Erythroblast (primary cell): ENCODE results near the gene CASQ2.

Experiments
- GATA1 ChIP-seq: IDR thresholded peaks from 2 replicates; pipeline ENCODE4 v1.6.1; 2011; ENCODE audit warnings: low read depth, mild to moderate bottlenecking, control low read depth, low read length, moderate library complexity
- POLR2A ChIP-seq: IDR thresholded peaks from 2 replicates; pipeline ENCODE4 v1.6.1; 2011; ENCODE audit warnings: mild to moderate bottlenecking, low read length

DNA sequence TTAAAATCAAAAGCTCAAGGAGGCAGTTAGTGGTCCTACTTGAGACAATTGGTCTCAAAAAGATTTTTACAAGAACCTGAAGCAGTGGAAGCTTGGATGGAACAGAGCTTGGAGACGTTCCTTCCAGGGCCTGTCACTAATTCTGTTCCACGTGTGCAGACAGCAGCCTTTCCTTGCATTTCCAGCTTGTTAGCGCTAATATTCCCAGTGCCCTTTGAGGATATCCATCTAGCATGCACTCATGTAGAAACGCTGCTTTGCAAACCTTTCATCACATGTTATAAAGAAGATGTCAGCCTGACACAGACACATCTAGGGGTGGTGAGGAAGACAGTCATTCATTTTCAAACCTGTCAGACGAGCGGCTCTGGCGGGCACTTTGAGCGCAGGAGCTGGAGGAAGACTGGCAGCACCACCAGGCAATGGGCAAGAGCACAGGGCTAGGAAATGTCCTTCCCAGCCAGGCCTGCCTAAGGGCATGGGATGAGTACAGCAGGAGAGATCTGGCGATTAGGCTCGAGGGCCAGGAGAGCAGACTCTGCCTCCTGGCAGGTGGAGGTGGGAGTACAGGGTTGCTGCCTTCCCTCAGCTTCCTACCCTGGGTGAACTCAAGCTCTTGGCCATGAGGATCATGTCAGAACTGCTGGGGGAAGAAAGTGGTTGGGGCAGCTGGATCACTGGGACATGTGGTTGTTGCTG, 55.5 kb downstream of the CASQ2 start:
- TF ChIP-seq POLR2A (no peak), GATA1 (no peak)
